CD14-positive monocyte (primary cell): Measurements from ENCODE around the gene CIAO2A. TPM values are rescaled to one million over a fixed set of nuclear protein-coding genes. Genes with fewer than 3 reads are reported as not detected.
A peak's percentile ranks its signal among the peaks of the same experiment; 100 is the strongest.

ENCODE experiments used
- DNase-seq, 3 donors: peaks; one replicate each; pipeline ENCODE4 v3.0.0-alpha.2; 2011 to 2022
- H2AFZ ChIP-seq: 2 replicates; pipeline ENCODE4 v1.6.0; 2012; ENCODE audit warnings: mild to moderate bottlenecking, low read depth, low read length, inconsistent platforms; ENCODE audit not compliant: insufficient read depth, poor library complexity, severe bottlenecking
- H3K27ac ChIP-seq, 2 donors: 1 replicate in 1 of 2; 2 replicates in 1 of 2; pipeline ENCODE4 v1.5.1; 2012 to 2013; ENCODE audit warnings: low read length in 2 of 2, control low read depth in 1 of 2, inconsistent platforms in 1 of 2, low read depth in 1 of 2, mild to moderate bottlenecking in 1 of 2
- H3K27me3 ChIP-seq, 2 donors: one replicate each; pipeline versions ENCODE4 v1.6.0 to v1.6.1; 2011 to 2013; ENCODE audit warnings: low read length in 2 of 2; ENCODE audit not compliant: control insufficient read depth in 2 of 2, insufficient read depth in 2 of 2
- H3K36me3 ChIP-seq, 2 donors: replicated peaks in 1 of 2; 1 replicate in 1 of 2; 2 replicates in 1 of 2; pipeline versions ENCODE4 v1.5.1 to v1.6.1; 2012 to 2013; ENCODE audit warnings: low read length in 2 of 2, control low read depth in 1 of 2, inconsistent platforms in 1 of 2, mild to moderate bottlenecking in 1 of 2; ENCODE audit not compliant: insufficient read depth in 2 of 2, control insufficient read depth in 1 of 2
- H3K4me1 ChIP-seq, 2 donors: 1 replicate in 1 of 2; 2 replicates in 1 of 2; pipeline versions ENCODE4 v1.5.1 to v1.6.1; 2012 to 2013; ENCODE audit warnings: low read length in 2 of 2, control low read depth in 1 of 2, inconsistent platforms in 1 of 2, mild to moderate bottlenecking in 1 of 2, moderate library complexity in 1 of 2; ENCODE audit not compliant: insufficient read depth in 2 of 2, control insufficient read depth in 1 of 2
- H3K4me2 ChIP-seq: replicated peaks from 2 replicates; pipeline ENCODE3; 2012; ENCODE audit warnings: low read length, moderate library complexity, mild to moderate bottlenecking; ENCODE audit not compliant: poor library complexity, severe bottlenecking; ENCODE audit errors: extremely low read depth
- H3K4me3 ChIP-seq, 3 experiments: fragments of 200-600 bp in 1 of 3; sonication (generic) in 1 of 3; replicated peaks in 1 of 3; 1 replicate in 2 of 3; 2 replicates in 1 of 3; pipeline ENCODE4 v1.5.1; 2011 to 2013; ENCODE audit warnings: low read length in 3 of 3, mild to moderate bottlenecking in 3 of 3, control low read depth in 2 of 3, low read depth in 2 of 3, inconsistent platforms in 1 of 3, moderate library complexity in 1 of 3
- H3K79me2 ChIP-seq: 2 replicates; pipeline ENCODE4 v1.6.0; 2012; ENCODE audit warnings: mild to moderate bottlenecking, control low read depth, inconsistent platforms, low read length, moderate library complexity; ENCODE audit not compliant: insufficient read depth
- H3K9ac ChIP-seq: 2 replicates; pipeline ENCODE4 v1.6.0; 2017; ENCODE audit warnings: low read length, mild to moderate bottlenecking; ENCODE audit not compliant: insufficient read depth, poor library complexity, severe bottlenecking
- H3K9me3 ChIP-seq, 2 donors: replicated peaks in 1 of 2; 1 replicate in 1 of 2; 2 replicates in 1 of 2; pipeline versions ENCODE4 v1.5.1 to v1.6.1; 2012 to 2013; ENCODE audit warnings: low read length in 2 of 2, control low read depth in 1 of 2; ENCODE audit not compliant: control insufficient read depth in 1 of 2, insufficient read depth in 1 of 2
- H4K20me1 ChIP-seq: 2 replicates; pipeline ENCODE4 v1.6.0; 2012; ENCODE audit warnings: mild to moderate bottlenecking, low read length, control low read depth, moderate library complexity; ENCODE audit not compliant: insufficient read depth
- H3K27ac Mint-ChIP-seq, 7 donors: one replicate each; pipeline ENCODE4 v1.8.0; 2020; ENCODE audit warnings: mild to moderate bottlenecking in 7 of 7, mixed read lengths in 7 of 7, moderate library complexity in 6 of 7, inconsistent platforms in 2 of 7
- H3K27me3 Mint-ChIP-seq, 3 donors: one replicate each; pipeline ENCODE4 v1.8.0; 2021 to 2022; ENCODE audit warnings: low read depth in 3 of 3, mild to moderate bottlenecking in 3 of 3, mixed read lengths in 3 of 3, moderate library complexity in 3 of 3, inconsistent platforms in 1 of 3
- H3K36me3 Mint-ChIP-seq, 2 donors: one replicate each; pipeline ENCODE4 v1.8.0; 2020; ENCODE audit warnings: mixed read lengths in 2 of 2, inconsistent platforms in 1 of 2, mild to moderate bottlenecking in 1 of 2
- H3K4me1 Mint-ChIP-seq: one replicate; pipeline ENCODE4 v1.8.0; 2020; ENCODE audit warnings: mild to moderate bottlenecking, mixed read lengths
- H3K4me3 Mint-ChIP-seq, 2 donors: one replicate each; pipeline ENCODE4 v1.8.0; 2020; ENCODE audit warnings: mild to moderate bottlenecking in 2 of 2, mixed read lengths in 2 of 2, moderate library complexity in 1 of 2
- H3K9me3 Mint-ChIP-seq, 7 donors: one replicate each; pipeline ENCODE4 v1.8.0; 2020 to 2022; ENCODE audit warnings: mixed read lengths in 7 of 7, mild to moderate bottlenecking in 6 of 7, moderate library complexity in 6 of 7, inconsistent platforms in 2 of 7
- WGBS: methylation state at CpG from one replicate; pipeline ENCODE4 v1.1.5; 2013; ENCODE audit warnings: missing lambda C conversion rate; ENCODE audit not compliant: insufficient coverage; 5-methylcytosine and 5-hydroxymethylcytosine counted together
- intact Hi-C, 2 donors: fragments of 100-400 bp; cut with micrococcal nuclease; formaldehyde crosslinking; loops; one replicate each; pipeline versions ENCODE4 v1.15.0 to v1.15.1; 2023
- polyA plus RNA-seq, 3 donors: library from polyadenylated mRNA; depleted of rRNA in 1 of 3; unstranded in 2 of 3; stranded (reverse) in 1 of 3; fragments of 300-500 nt in 2 of 3; fragments of >200 nt in 1 of 3; fragmentation: Illumina TruSeq in 2 of 3; gene quantifications; 1 replicate in 2 of 3; 2 replicates in 1 of 3; pipeline ENCODE4 v1.2.3, GENCODE V29; 2012 to 2021
- TF ChIP-seq, protein P1 (sequence below): fragments of 200-600 bp; IDR thresholded peaks from one replicate; pipeline ENCODE4 v1.8.0; 2022; ENCODE audit warnings: antibody characterized with exemption, mild to moderate bottlenecking

CIAO2A gene
- polyA plus RNA-seq, 3 donors = 98.2 to 265 (median 261) TPM

DNA sequence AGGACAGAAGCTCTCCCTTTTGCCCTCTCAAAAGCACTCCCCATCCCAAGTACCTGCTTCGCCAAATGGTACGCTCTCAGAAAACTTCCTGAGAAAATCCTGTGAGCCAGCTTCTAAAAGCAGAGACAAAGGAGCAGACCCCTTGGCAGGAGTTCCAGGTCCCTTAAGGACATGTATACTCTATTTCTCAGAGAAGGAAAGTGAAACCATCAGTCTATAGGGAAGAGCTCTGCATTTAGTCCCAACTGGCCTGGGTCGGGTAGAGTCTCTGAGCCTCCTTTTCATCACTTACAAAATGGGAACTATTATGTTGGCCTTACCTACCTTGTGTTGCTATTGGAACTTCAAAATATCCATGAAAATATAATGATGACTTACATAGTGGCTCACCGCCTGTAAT lies 67.0 kb downstream of the CIAO2A start:
- Histone ChIP-seq H3K4me3 (no peak overlapping the region), H3K4me2 (no peak overlapping the region), H3K9me3 (no peaks in the 10 kb centered on the region), H3K79me2 (no peaks in the 10 kb centered on the region), H3K27me3 (no peaks in the 10 kb centered on the region), H4K20me1 (no peaks in the 10 kb centered on the region), H3K27ac (no peak overlapping the region), H3K9ac (no peak overlapping the region), H3K36me3 (no peaks in the 10 kb centered on the region), H3K4me1 (peaks cover 14 to 22% of the 10 kb centered on the region in 2 donors), H2AFZ (no peak overlapping the region)
- peaks cover 0 to 2% (median 1%) of the 10 kb centered on the region in 3 donors for H3K27me3 Mint-ChIP-seq
- H3K36me3 Mint-ChIP-seq = peaks cover 0 to 3% of the 10 kb centered on the region in 2 donors
- no peak for DNase-seq
- 92% methylated on average over 2 of the region's 4 CpGs for WGBS
- intact Hi-C loops = no loop called here
- TF ChIP-seq, protein P1, sequence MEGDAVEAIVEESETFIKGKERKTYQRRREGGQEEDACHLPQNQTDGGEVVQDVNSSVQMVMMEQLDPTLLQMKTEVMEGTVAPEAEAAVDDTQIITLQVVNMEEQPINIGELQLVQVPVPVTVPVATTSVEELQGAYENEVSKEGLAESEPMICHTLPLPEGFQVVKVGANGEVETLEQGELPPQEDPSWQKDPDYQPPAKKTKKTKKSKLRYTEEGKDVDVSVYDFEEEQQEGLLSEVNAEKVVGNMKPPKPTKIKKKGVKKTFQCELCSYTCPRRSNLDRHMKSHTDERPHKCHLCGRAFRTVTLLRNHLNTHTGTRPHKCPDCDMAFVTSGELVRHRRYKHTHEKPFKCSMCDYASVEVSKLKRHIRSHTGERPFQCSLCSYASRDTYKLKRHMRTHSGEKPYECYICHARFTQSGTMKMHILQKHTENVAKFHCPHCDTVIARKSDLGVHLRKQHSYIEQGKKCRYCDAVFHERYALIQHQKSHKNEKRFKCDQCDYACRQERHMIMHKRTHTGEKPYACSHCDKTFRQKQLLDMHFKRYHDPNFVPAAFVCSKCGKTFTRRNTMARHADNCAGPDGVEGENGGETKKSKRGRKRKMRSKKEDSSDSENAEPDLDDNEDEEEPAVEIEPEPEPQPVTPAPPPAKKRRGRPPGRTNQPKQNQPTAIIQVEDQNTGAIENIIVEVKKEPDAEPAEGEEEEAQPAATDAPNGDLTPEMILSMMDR = no peak
- H3K4me3 Mint-ChIP-seq = no peak overlapping the region
- H3K27ac Mint-ChIP-seq = no peak overlapping the region
- peaks cover 28% of the 10 kb centered on the region for H3K4me1 Mint-ChIP-seq
- H3K9me3 Mint-ChIP-seq = peaks cover 0 to 1% (median 0%) of the 10 kb centered on the region in 7 donors

DNA sequence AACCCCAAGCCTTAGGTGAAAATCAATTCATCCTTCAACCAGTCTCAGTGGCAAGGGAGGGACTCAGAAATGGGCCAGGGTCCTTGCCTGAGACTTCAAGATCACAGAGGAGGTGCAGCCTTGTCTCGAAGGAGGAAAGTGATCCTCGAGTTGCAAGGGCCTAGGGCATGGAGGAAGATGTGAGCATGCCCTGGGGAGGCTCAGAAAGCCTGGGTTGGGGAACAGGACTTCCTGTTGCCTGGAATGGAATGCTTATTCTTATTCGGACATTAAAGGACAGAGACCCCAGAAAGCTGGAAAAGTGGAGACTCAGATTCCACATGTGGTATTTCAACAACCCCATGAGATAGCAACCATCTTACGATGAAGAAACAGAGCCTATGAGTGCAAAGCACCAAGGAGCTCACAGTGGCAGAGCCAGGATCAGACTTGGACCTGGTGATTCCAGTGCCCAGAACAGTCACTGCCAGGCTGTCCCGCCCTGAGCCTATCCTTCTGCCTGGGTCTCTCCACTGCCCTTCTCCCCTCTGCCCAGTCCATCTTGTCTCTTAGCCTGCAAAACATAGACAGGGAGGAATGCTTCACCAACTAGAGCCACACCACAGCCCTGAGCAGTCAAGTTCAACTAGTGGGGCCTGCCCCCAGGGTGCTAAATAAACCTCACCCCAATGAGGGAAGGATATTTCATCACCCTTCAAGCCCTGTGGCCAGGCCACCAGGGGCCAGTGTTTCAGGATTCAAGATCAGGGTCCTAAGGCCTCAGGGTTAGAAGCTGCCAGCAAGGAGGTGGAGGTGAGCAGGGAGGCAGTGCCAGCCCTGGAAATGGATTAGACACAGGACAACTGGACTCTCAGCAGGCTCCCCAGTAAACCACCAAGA lies 69.2 kb downstream of the CIAO2A start:
- Histone ChIP-seq H3K9me3 (peaks cover 0 to 13% of the 10 kb centered on the region in 2 donors), H3K4me2 (no peak overlapping the region), H3K4me1 (peaks cover 14 to 22% of the 10 kb centered on the region in 2 donors), H3K9ac (peak overlapping the region; percentile 22), H4K20me1 (no peaks in the 10 kb centered on the region), H3K4me3 (no peak overlapping the region), H3K27ac (no peak overlapping the region), H3K79me2 (no peaks in the 10 kb centered on the region), H3K27me3 (no peaks in the 10 kb centered on the region), H3K36me3 (no peaks in the 10 kb centered on the region), H2AFZ (no peak overlapping the region)
- TF ChIP-seq, protein P1 = peak; percentile 25
- Mint-ChIP-seq H3K4me3 (peak overlapping the region in 1 of 2 donors; percentile 48), H3K36me3 (peaks cover 0 to 6% of the 10 kb centered on the region in 2 donors), H3K9me3 (peaks cover 3 to 11% (median 9%) of the 10 kb centered on the region in 7 donors), H3K27ac (peak overlapping the region in 1 of 7 donors; percentile 50), H3K27me3 (peaks cover 0 to 1% (median 0%) of the 10 kb centered on the region in 3 donors), H3K4me1 (peaks cover 28% of the 10 kb centered on the region)
- 87% methylated on average over 4 of the region's 5 CpGs for WGBS
- intact Hi-C loops = no loop called here
- DNase-seq = no peak
